OCI-LY1 (cell line): Measurements from ENCODE around the gene EPB41L2.

Experiments
- H2AFZ ChIP-seq: fragments of 200-600 bp; sonication (generic), shearing (Covaris generic); 2 replicates; pipeline ENCODE4 v1.6.0; 2014; ENCODE audit warnings: antibody characterized with exemption, mild to moderate bottlenecking, low read length
- H3F3A ChIP-seq: fragments of 200-600 bp; sonication (generic), shearing (Covaris generic); 2 replicates; pipeline ENCODE4 v1.6.0; 2014; ENCODE audit warnings: mild to moderate bottlenecking, antibody characterized with exemption, low read length, moderate library complexity; ENCODE audit not compliant: insufficient read depth
- H3K27ac ChIP-seq: fragments of 200-600 bp; sonication (generic); 2 replicates; pipeline ENCODE4 v1.5.1; 2014; ENCODE audit warnings: low read length, mixed run types, mild to moderate bottlenecking, low read depth; ENCODE audit not compliant: poor library complexity, severe bottlenecking
- H3K27me3 ChIP-seq: fragments of 200-600 bp; sonication (generic); 2 replicates; pipeline ENCODE4 v1.6.0; 2014; ENCODE audit warnings: antibody characterized with exemption, mild to moderate bottlenecking, low read length, moderate library complexity; ENCODE audit not compliant: insufficient read depth
- H3K36me3 ChIP-seq: fragments of 200-600 bp; sonication (generic); 2 replicates; pipeline ENCODE4 v1.6.1; 2014; ENCODE audit warnings: mild to moderate bottlenecking, antibody characterized with exemption, low read length, moderate library complexity, mixed read lengths; ENCODE audit not compliant: insufficient read depth
- H3K4me1 ChIP-seq: fragments of 200-600 bp; sonication (generic); 2 replicates; pipeline ENCODE4 v1.5.1; 2014; ENCODE audit warnings: mild to moderate bottlenecking, low read length, moderate library complexity; ENCODE audit not compliant: insufficient read depth, severe bottlenecking
- H3K4me2 ChIP-seq: fragments of 200-600 bp; sonication (generic), shearing (Covaris generic); 2 replicates; pipeline ENCODE4 v1.6.1; 2014; ENCODE audit warnings: low read length
- H3K4me3 ChIP-seq: fragments of 200-600 bp; sonication (generic); 2 replicates; pipeline ENCODE4 v1.5.1; 2014; ENCODE audit warnings: low read length, low read depth, mild to moderate bottlenecking, mixed read lengths; ENCODE audit not compliant: poor library complexity, severe bottlenecking
- H3K79me2 ChIP-seq: fragments of 200-600 bp; shearing (Covaris generic); 2 replicates; pipeline ENCODE4 v1.6.1; 2016; ENCODE audit warnings: mixed run types, low read length, mixed read lengths; ENCODE audit not compliant: insufficient read depth
- H3K9ac ChIP-seq: fragments of 200-600 bp; sonication (generic), shearing (Covaris generic); 2 replicates; pipeline ENCODE4 v1.6.1; 2014; ENCODE audit warnings: mild to moderate bottlenecking, low read length, mixed read lengths
- H3K9me2 ChIP-seq: fragments of 200-600 bp; sonication (generic), shearing (Covaris generic); 2 replicates; pipeline ENCODE4 v1.6.1; 2014; ENCODE audit warnings: low read depth, mild to moderate bottlenecking, low read length, mixed read lengths
- H3K9me3 ChIP-seq: fragments of 200-600 bp; shearing (Covaris generic); 2 replicates; pipeline ENCODE4 v1.6.1; 2014; ENCODE audit warnings: low read length, mixed read lengths
- H4K20me1 ChIP-seq: fragments of 200-600 bp; sonication (generic), shearing (Covaris generic); 2 replicates; pipeline ENCODE4 v1.6.0; 2016; ENCODE audit warnings: mild to moderate bottlenecking, low read length; ENCODE audit not compliant: insufficient read depth
- EZH2 ChIP-seq: fragments of 200-600 bp; sonication (generic), shearing (Covaris generic); IDR thresholded peaks from 2 replicates; pipeline ENCODE4 v1.8.0; 2017; ENCODE audit warnings: borderline replicate concordance, mixed run types, mild to moderate bottlenecking, antibody characterized with exemption, low read length, moderate library complexity, mixed read lengths
- TF ChIP-seq, protein P1 (sequence below): fragments of 200-600 bp; sonication (generic), shearing (Covaris generic); IDR thresholded peaks from 2 replicates; pipeline ENCODE4 v1.5.1; 2017; ENCODE audit warnings: mild to moderate bottlenecking, antibody characterized with exemption, low read length, moderate library complexity, mixed read lengths

The EPB41L2 gene

GRCh38 chr6:130831607-130832006, 231.4 kb downstream of the EPB41L2 start:
- no peaks in the 10 kb centered on the region for H3F3A ChIP-seq
- H3K9ac ChIP-seq, result no peak overlapping the region
- H3K4me2 ChIP-seq, result no peak overlapping the region
- H2AFZ ChIP-seq, result no peak overlapping the region
- H3K4me3 ChIP-seq, result no peak overlapping the region
- no peaks in the 10 kb centered on the region for H3K27me3 ChIP-seq
- no peaks in the 10 kb centered on the region for H3K36me3 ChIP-seq
- TF ChIP-seq, protein P1, sequence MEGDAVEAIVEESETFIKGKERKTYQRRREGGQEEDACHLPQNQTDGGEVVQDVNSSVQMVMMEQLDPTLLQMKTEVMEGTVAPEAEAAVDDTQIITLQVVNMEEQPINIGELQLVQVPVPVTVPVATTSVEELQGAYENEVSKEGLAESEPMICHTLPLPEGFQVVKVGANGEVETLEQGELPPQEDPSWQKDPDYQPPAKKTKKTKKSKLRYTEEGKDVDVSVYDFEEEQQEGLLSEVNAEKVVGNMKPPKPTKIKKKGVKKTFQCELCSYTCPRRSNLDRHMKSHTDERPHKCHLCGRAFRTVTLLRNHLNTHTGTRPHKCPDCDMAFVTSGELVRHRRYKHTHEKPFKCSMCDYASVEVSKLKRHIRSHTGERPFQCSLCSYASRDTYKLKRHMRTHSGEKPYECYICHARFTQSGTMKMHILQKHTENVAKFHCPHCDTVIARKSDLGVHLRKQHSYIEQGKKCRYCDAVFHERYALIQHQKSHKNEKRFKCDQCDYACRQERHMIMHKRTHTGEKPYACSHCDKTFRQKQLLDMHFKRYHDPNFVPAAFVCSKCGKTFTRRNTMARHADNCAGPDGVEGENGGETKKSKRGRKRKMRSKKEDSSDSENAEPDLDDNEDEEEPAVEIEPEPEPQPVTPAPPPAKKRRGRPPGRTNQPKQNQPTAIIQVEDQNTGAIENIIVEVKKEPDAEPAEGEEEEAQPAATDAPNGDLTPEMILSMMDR, result no peak
- TF ChIP-seq EZH2, result no peak
- H3K9me3 ChIP-seq, result no peaks in the 10 kb centered on the region
- H3K4me1 ChIP-seq, result no peaks in the 10 kb centered on the region
- H3K27ac ChIP-seq, result no peak overlapping the region
- no peaks in the 10 kb centered on the region for H3K9me2 ChIP-seq
- no peaks in the 10 kb centered on the region for H3K79me2 ChIP-seq
- no peaks in the 10 kb centered on the region for H4K20me1 ChIP-seq

DNA sequence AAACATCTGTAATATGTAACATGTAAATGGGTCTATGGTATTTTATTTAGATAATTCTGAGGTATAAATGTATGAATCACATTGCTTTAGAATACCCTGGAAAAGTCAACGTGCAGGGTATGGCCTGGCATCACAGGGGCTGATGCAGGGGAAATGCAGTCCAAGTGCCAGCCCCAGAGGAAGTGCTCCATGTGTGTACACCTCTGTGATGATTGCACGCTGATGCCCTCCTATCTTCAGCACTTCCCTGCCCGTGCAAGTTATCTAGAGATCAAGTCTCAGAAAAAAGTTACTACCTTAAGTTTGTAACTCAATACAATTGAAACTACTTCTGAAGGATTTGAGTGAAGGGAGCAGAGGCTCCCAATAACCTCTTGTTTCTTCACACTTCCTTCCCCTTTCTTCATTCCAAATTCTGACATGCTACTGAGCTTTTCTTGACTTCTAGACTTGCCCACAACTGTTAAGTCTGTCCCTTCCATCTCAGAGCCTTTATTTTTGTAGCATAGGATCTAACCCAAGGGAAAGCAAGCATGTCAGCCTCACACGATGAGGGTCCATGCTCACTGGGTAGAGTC, 233.6 kb downstream of the EPB41L2 start:
- no peak overlapping the region for H3K4me2 ChIP-seq
- H4K20me1 ChIP-seq, result no peaks in the 10 kb centered on the region
- no peaks in the 10 kb centered on the region for H3K9me3 ChIP-seq
- no peak overlapping the region for H2AFZ ChIP-seq
- H3K9me2 ChIP-seq, result no peaks in the 10 kb centered on the region
- no peaks in the 10 kb centered on the region for H3K79me2 ChIP-seq
- H3K9ac ChIP-seq, result no peak overlapping the region
- no peak overlapping the region for H3K27ac ChIP-seq
- TF ChIP-seq EZH2, result no peak
- TF ChIP-seq, protein P1, result no peak
- no peaks in the 10 kb centered on the region for H3F3A ChIP-seq
- no peaks in the 10 kb centered on the region for H3K27me3 ChIP-seq
- no peak overlapping the region for H3K4me3 ChIP-seq
- no peaks in the 10 kb centered on the region for H3K36me3 ChIP-seq
- no peaks in the 10 kb centered on the region for H3K4me1 ChIP-seq

DNA sequence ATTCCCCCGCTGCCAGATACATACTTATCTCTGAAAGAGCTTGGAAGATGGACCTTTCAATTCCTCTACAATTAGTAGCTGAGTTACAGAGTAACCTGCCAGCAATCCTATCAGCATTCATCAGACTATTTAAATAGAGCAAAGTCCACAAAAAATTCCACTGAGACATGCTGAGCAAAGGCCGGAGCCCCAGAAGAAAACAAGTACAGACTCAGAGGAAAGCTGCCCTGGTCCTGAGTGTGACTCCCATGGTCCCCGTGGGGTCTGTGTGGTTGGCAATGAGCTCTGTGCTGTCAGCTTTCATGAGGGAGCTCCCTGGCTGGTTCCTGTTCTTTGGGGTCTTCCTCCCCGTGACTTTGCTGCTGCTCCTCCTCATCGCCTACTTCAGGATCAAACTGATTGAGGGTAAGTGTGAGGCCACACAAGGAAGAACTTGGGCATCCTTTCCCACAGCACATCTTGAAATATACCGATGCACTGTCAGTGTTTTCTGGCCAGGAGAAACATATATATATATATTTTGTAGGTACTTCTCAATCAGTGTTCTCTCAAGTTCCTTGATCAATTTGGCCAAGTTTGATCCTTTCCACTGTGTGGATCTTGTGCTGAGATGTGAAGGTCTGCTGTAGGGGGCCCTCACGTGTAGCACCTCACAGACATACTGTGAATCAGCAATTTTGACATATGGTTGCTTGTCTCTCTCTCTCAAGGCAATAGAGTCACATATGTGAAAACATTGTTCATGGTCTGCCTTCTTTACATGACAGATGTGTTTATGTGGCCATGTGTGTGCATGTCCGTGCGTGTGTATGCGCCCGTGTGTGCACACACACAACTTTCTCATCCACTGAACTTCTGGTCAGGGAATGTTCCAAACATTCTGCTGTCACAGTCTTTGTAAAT, 235.5 kb downstream of the EPB41L2 start, which contains the start of gene SMLR1:
Gene SMLR1 (plus strand): TSS at position 160 of the 903 bp plus-strand sequence. CDS start 8 bp downstream, at position 168.
- H4K20me1 ChIP-seq, result no peaks in the 10 kb centered on the region

More for the DNA sequence above, 235.5 kb downstream of the EPB41L2 start, which contains the start of gene SMLR1:
- H3K79me2 ChIP-seq, result no peaks in the 10 kb centered on the region
- H3K27me3 ChIP-seq, result no peaks in the 10 kb centered on the region
- H3K4me3 ChIP-seq, result no peak within 1 kb of the TSS
- no peaks in the 10 kb centered on the region for H3K9me2 ChIP-seq
- TF ChIP-seq EZH2, result no peak
- TF ChIP-seq, protein P1, result no peak
- no peaks in the 10 kb centered on the region for H3F3A ChIP-seq
- H3K36me3 ChIP-seq, result no peaks in the 10 kb centered on the region
- H3K27ac ChIP-seq, result no peak within 1 kb of the TSS
- no peaks in the 10 kb centered on the region for H3K4me1 ChIP-seq
- no peak within 1 kb of the TSS for H3K9ac ChIP-seq
- no peaks in the 10 kb centered on the region for H3K9me3 ChIP-seq
- H3K4me2 ChIP-seq, result no peak within 1 kb of the TSS
- no peak within 1 kb of the TSS for H2AFZ ChIP-seq
